Effector CD4-positive, alpha-beta T cell (primary cell): ENCODE results near the gene SLC25A28.
A peak's percentile ranks its signal among the peaks of the same experiment; 100 is the strongest.

Experiments
- DNase-seq: peaks from one replicate; pipeline ENCODE4 v3.0.0-alpha.2; 2020
- total RNA-seq: gene quantifications from one replicate; lab custom pipeline; 2026; lab: John Stamatoyannopoulos, UW

The SLC25A28 gene, protein sequence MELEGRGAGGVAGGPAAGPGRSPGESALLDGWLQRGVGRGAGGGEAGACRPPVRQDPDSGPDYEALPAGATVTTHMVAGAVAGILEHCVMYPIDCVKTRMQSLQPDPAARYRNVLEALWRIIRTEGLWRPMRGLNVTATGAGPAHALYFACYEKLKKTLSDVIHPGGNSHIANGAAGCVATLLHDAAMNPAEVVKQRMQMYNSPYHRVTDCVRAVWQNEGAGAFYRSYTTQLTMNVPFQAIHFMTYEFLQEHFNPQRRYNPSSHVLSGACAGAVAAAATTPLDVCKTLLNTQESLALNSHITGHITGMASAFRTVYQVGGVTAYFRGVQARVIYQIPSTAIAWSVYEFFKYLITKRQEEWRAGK
- total RNA-seq, result 53.5 reads per million, percentile 70 among the genes with 10 or more reads in this experiment

DNA sequence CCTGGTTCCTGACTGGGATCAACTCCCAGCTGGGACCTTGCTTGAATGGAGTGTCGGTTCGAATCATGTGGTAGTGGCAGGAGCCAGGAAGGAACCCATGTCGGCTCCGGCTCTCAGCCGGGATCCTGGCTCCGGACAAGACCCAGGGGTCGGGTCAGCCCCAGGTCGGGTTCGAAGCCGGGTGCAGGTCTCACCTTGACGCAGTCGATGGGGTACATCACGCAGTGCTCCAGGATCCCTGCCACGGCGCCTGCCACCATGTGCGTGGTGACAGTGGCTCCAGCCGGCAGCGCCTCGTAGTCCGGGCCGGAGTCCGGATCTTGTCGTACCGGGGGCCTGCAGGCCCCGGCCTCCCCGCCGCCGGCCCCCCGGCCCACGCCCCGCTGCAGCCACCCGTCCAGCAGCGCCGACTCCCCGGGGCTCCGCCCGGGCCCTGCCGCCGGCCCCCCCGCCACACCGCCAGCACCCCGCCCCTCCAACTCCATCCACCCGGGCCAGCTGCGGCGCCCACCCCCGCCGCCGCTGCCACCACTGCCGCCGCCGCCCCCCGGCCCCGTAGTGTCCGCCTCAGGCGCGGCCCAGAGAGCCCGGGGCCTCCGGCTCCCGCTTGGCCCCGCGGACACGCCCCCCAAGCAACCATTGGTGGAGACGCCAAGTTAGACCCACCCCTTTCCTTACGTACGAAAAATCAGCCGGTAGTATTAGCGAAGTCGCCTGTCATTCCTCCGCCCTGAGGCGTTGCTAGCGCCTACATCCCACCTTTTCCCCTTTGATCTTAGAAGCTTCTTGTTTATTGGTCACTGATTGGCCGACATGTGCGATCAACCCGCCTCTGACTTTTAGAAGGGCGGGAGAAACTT, at the start of gene SLC25A28:
Gene SLC25A28, minus strand, starts transcription at position 589 of the 860 bp plus-strand sequence. Its CDS starts 104 bp downstream, at position 485.
- peak; percentile 86 for DNase-seq

DNA sequence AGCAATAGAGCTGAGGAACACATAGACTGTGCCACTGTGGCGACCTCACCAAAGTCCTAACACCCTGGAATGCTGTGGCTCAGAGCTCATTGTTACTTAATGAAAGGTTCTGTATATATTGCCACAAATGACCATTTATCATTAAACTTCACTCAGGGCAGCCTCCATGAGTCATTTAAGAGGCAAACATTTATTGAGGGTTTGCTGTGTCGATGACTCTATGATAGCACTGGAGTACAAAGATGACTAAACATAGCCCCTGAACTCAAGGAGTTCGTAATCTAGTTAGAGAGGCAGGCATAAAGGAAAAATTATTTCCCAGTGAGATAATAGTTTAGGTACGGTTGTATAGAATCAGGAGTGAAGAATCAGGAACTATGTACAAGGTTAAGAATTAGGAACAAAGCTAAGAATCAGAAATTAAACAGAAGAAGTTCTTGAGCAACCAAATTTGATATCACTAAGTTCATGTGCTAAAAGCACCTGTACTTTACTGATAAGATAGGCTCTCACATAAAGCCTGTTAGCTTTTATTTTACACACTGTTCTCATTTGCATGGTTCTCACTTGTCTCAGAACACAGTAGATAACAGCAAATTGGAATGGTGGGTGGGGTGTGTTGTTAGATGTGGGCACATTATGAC, 47.0 kb upstream of the SLC25A28 start:
- no peak for DNase-seq

DNA sequence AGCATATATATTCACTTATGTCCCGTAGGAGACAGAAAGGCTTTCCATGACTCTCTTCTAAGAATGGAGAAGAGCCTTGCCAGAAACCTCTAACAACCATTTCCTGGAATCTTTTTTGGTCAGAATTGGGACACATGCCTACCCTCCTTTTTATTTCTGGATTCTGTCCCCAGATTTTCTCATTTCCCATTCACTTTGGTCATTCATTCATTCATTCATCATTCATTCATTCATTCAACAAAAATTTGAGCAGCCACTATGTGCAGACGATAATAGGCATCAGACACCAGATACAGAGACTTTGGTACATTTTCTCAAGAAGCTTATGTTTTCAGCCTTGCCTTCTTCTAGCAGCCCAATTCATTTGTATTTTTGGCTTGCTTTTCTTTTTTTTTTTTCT, 45.1 kb upstream of the SLC25A28 start:
- DNase-seq, result no peak

DNA sequence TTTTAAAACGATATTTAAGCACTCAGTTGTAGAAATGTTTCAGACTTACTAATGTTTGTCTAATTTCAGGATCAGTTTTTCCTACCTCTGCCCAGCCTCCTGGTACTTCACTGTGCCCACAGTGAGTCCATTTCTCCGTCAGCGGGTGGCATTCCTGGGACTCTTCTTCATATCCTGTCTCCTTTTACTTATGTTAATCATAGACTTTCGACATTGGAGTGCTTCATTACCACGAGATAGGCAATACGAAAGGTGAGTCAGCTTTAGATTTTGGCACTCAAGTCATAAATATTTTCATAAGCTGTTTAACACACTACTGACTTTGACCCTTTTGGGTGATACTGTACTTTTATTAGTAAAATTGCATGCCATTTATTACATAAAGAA, 41.1 kb upstream of the SLC25A28 start:
- no peak for DNase-seq

DNA sequence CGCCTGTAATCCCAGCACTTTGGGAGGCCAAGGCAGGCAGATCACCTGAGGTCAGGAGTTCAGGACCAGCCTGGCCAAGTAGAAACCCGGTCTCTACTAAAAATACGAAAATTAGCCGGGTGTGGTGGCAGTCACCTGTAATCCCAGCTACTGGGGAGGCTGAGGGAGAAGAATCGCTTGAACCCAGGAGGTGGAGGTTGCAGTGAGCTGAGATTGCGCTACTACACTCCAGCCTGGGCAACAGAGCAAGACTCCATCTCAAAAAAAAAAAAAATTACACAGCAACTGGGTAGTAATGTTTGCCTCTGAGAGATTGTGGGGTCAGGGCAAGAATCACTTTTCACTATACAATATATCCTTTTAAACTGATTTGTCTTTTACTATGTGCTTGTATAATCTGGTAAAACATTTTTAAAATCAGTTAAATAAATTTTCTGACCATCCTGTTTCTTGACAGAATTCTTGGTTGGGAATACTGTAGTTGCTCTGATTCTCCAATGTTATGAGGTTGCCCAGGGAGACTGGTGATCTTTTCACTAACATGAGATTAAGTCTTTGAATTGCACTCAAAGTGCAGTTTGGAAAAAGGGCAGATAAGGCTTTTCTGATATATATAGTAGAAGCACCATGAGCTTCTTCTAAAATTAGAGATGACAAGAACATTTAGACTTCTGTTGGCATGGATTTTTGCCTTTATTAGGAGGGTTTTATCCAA, 40.6 kb upstream of the SLC25A28 start:
- DNase-seq, result no peak

DNA sequence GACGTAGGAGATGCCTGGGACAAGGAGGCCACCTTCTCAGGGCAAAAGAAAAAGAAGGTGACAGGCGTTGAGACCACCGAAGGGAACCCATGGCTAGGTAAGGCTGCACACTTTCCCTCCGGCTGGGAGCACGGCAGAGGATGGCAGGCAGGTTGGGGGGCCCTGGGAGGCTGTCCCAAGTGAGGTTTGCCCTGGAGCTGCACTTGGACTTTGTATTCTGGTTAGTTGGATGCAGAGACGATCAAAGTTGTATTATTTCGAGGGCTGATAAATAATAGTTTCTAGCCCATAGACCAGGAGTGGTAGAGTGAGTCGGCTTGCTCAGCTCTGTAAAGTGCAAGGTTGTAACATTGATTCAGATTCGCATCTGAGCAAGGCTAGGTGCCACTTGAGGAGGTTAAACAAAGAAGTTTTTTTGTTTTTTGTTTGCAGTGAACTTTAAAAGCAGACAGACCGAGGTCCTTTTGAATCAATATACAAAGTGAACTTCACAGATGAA, 39.7 kb upstream of the SLC25A28 start:
- DNase-seq, result no peak

DNA sequence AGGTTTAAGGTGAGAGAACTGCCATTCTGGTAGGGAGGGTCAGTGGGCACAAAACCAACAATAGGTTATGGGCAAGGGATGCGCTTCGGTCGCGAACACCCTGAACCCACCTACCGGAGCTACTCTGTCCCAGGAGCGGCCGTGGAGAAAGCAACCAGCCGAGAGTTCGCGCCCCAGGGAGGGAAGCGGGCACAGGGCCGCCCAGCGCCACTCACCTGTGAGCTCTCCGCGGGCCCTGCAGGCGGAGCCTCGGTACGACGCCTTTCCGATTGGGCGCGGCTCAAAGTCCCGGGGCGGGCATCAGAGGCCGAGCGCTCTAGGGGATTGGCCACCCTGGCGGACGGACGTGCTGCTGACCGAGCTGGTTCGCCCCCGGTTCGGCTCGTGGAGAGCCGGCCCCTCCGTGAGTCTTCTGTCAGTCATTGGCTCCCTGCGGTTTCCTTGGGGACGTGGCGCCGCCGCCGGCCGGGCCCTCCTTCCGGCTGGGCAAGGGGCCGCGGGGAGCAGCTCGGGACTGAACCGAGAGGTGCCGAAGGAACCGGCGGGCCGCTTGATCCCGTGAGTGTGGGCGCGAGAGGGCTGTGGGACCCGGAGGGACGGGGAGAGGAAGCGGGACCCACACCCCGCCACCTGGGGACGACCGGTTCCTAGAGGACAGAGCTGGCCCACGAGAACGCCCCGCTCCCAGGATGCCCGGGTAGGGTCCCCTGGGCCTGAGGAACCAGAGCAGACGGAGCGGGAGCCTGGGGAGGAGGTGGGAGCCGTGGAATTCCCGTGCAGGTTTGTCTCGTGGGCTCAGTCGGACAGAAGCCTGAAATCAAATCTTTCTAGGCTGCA, 39.0 kb upstream of the SLC25A28 start, which contains the start of gene ENTPD7:
Gene ENTPD7, plus strand, starts transcription at position 479 of the 837 bp plus-strand sequence. CDS start 448 bp downstream, outside the sequence.
- DNase-seq, result peak; percentile 78

DNA sequence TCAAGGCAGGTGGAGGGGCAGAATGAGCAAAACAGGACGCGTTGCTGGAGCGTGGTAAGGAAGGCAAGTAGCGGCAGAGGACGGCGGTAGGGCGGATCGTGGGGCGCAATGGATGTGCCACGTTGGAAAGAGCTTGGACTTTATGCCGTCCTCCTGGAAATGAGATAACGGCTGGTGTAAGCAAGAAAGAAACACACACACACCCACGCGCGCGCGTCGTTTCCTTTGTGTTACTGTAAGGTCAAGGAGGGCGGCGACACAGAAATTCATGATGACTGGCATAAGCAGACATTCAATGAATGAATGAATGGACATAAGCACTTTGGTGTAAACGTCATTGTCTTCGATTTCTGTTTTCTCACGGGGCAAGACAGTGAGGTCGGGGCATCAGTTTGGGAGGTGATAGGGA, 38.4 kb upstream of the SLC25A28 start:
- peak; percentile 16 for DNase-seq

DNA sequence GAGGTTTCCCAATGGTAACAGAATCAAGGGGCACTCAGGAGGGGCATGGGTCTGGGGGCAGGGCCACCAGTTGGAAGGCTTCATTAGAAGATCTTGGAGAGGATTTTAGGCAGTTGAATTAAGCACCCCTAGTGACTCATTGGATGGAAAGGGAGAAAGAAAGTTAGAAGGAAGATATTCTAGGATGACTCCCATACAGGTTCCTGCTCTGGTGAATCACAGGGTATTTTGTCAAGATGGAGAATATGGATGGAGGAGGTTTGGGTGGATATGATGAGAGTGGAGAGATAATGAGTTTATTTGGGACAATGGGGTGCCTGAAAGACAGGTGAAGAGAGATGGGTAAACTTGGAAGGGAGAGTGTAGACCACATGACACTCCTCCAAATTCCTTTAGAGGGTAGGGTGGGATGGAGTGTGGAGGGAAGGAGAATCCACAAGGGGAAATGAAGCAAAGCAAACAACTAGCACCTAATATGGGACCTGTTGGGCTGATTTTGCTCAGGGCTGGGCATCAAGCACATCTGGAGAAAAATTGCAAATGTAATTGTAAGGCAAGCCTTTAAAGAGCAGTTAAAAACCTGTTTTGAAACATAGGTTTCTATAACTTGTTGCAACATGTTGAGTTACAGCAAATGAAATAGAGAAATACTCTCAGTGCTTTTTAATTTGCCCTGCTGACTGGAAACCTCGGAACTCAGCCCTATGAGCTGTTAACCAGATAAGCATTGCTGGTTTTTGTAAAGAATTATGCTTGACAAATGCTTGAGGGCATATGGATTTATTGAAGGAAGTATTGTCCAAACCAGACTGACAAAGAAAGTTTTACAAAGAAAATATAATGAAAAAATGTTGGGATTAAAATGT, 36.2 kb upstream of the SLC25A28 start:
- no peak for DNase-seq

DNA sequence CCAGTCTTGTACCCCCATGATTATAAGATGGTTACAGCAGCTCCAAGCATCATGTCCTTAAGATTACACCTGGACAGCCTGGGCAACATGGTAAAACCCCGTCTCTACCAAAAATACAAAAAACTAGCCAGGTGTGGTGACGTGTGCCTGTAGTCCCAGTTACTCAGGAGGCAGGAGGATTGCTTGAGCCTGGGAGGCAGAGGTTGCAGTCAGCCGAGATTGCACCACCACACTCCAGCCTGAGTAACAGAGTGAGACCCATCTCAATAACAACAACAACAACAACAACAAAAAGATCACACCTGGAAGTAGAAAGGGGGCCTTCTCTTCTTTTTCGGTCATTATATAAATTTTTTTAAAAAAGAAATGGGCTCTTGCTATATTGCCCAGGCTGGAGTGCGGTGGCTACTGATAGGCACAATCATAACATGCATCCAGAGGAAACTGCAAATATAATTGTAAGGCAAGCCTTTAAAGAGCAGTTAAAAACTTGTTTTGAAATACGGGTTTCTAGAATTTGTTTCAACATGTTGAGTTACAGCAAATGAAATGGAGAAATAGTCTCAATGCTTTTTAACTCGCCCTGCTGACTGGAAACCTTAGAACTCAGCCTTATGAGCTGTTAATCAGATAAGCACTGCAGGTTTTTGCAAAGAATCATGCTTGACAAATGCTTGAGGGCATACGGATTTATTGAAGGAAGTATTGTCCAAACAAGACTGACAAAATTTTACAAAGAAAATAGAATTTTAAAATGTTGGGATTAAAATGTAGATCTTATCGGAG, 34.3 kb upstream of the SLC25A28 start:
- no peak for DNase-seq

DNA sequence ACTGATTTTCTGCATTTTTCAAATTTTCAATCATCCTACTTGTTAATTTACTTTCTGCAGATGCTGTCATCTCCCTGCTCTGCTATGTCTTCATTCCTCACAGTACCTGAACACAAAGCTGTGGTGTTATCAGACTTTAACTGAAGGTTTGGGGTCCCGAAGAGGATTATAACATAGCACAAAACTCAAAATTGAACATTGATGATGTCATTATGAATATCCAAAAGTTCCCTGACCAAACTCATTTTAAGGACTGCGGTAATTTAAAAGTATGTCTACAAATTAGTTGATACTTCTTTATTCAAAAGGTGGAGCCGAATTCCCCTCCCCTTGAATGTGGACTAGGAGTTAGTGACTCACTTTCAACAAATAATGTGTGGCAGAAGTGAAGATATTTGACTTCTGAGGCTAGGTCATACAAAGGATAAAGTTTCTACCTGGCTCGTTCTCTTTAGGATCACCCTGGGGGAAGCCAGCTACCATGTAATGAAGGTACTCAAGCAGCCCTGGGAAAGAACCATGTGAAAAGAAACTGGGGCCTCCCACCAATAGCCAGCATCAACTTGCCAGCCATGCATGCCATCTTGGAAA, 32.7 kb upstream of the SLC25A28 start:
- DNase-seq, result no peak

DNA sequence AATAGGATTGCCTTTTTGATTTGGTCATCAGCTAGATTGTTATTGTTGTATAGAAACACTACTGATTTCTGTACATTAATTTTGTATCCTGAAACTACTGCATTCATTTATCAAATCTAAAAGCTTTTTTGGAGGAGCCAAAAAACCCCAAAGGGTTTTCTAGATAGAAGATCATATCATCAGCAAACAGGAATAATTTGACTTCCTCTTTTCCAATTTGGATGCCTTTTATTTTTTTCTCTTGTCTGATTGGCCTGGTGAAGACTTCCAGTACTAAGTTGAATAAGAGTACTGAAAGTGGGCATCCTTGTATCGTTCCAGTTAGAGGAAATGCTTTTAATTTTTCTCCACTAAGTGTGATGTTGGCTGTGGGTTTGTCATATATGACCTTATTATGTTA, 28.5 kb upstream of the SLC25A28 start:
- no peak for DNase-seq

DNA sequence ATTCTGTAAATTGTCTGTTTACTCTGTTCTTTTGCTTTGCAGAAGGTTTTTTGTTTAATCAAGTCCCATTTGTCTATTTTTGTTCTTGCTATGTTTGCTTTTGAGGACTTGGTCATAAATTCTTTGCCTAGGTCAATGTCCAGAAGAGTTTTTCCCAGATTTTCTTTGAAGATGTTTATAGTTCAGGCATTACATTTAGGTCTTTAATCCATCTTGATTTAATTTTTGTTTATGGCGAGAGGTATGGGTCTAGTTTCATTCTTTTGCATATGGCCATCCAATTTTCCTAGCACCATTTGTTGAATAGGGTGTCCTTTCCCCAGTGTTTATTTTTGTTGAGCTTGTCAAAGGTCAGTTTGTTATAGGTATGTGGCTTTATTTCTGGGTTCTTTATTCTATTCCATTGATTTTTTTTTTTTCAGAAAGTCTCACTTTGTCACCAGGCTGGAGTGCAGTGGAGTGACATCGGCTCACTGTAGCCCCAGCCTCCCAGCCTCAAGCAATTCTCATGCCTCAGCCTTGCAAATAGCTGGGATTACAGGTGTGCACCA, 27.4 kb upstream of the SLC25A28 start:
- no peak for DNase-seq

DNA sequence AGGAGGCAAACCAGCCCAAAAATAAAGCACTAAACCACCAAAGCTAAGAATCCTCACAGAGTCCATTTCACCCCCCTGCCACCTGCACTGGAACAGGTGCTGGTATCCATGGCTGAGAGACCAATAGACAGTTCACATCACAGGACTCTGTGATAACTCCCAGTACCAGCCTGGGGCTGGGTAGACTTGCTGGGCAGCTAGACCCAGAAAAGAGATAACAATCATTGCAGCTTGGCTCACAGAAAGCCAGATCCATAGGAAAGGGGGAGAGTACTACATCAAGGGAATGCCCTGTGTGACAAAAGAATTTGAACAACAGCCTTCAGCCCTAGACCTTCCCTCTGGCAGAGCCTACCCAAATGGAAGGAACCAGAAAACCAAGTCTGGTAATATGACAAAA, 13.6 kb upstream of the SLC25A28 start:
- DNase-seq, result no peak

DNA sequence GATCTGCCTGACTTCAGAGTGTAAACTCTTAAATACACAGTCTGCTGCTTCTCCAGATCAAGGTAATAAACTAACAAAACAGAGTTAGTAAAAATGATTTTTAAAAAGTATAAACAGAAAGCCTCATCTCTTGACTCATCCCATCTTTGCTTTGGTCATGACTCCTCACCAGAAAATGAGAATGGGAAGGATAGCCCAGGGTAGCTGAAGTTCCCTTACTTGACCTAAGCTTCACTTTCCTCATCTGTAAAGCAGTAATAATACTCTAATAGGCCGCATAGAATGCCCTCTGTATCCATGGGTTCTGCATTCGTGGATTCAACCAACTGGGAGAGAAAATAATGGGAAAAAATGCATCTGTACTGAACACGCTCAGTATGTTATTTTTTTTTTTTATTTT, 11.3 kb upstream of the SLC25A28 start:
- no peak for DNase-seq

DNA sequence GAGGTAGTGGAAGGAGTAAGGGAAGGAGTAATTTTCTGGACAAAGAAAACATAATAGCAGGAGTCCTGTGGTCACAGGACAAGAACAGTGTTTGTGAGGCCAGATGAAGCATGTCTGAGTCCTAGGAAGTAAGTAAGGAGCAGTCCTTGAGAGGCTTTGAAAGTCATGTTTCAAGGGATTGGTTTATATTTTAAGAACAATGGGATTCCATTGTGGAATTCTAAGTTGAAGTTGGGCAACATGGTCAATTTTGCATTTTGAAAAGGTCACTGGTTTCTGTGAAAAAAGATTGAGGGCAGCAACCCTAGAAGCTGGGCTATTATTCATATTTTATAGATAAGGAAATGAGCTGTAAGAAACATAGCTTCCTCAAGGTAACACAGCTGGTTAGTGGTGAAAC, 10.8 kb upstream of the SLC25A28 start:
- no peak for DNase-seq

DNA sequence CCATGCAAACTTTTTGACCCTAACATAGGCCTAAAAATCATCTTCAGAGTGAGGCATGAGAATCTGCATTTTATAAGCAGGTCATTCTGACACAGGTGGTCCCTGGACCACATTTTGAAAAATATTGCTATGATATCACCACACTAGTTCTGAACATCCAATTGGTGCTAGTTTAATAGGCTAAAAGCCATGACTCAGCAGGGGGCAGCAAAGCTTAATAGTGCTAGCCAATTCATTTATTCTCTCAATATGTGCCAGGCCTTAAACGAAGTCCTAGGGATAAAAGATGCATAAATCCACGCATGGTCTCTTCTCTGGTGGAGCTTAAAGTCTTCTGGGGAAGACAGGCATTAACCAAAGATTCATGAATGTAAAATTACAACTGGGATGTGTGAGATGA, 10.2 kb upstream of the SLC25A28 start:
- DNase-seq, result no peak

DNA sequence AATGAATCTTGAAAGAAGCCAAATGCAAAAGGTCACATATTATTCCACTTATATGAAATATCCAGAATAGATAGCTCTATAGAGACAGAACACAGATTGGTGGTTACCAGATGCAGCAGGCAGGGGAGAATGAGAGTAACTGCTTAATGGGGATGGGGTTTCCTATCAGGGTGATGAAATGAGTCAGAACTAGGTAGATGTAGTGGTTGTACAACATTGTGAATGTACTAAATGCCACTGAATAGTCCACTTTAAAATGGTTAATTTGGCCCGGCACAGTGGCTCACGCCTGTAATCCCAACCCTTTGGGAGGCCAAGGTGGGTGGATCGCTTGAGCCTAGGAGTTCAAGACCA, 9.4 kb upstream of the SLC25A28 start:
- no peak for DNase-seq
